ENCODE data around the gene TCL1B.

TCL1B gene

DNA sequence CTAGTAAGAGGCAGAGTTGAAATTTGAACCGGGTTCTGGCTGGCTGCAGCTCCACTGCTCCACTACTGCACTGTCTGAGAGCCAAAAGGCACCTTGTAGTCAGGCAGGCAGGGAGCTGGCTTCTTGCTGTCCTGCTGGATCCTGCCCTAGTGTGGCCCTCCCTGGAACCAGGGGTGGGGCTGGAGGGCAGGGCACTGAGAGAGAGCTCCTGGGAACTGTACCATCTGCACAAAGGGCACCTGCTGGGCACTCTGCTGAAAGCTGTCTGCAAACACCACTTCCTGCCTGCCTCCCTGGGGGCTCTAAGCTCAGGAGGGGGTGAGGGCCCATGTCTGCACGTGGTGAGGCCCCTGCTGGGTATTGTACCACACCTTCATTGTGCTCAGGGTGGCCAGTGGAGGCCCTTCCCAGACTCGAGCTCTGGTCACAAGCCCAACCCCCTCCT lies 19.0 kb upstream of the TCL1B start:
- no peak for DNase-seq

- no peak for DNase-seq
Measured at GRCh38 chr14:95668235-95668772, 17.9 kb upstream of the TCL1B start.

GRCh38 chr14:95674613-95675012 lies 11.6 kb upstream of the TCL1B start:
- DNase-seq = no peak

GRCh38 chr14:95675486-95675885 lies 10.7 kb upstream of the TCL1B start:
- DNase-seq = no peak

DNA sequence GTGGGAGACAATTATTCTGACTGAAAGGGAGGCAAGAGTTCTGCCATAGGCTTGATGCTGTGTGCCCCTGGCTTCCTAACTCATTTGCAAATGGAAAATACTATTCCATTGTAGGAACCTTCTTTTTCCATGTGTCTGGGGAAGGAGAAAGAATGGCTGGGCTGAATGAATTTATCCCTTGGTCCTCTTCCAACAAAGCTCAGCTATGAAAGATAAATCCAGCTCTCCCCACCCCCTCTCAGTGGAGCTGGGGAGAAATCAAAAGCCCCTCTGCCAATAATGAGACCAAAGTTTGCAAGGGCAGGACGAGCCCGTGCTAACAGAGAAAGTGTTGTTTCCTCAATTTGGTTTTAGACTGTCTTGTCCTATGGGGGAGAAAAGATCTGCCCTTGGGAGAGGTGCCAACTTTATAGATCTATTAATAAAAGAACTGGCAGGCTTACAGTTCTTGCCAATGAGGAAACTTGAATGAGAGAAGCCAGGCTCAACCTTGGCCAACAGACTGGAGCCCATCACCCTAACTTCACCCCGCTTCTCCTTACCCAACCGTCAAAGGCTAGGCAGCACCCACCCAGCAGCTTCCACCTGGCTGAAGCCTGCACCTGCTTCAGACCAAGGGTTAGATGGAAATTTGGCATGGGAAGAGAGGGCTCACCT lies 8.9 kb upstream of the TCL1B start:
- DNase-seq = no peak

DNA sequence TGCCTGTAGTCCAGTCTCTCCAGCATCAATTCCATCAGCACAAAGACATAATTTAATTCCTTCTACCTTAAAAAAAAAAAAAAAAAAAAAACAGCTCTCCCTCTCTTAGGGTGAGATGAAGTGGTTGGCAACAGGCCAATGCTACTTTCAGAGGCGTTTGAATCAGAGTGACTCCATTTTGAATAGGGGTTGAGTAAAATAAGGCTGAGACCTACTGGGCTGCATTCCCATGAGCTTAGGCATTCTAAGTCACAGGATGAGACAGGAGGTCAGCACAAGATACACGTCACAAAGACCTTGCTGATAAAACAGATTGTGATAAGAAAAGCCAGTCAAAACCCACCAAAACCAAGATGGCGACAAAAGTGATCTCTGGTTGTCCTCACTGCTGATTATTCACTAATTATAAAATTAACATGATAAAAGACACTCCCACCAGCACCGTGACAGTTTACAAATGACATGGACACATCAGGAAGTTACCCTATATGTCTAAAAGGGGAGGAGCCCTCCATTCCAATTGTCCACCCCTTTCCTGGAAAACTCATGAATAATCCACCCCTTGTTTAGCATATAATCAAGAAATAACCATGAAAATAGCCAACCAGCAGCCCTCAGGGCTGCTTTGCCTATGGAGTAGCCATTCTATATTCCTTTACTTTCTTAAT lies 6.9 kb upstream of the TCL1B start:
- DNase-seq = peak; percentile 1

DNA sequence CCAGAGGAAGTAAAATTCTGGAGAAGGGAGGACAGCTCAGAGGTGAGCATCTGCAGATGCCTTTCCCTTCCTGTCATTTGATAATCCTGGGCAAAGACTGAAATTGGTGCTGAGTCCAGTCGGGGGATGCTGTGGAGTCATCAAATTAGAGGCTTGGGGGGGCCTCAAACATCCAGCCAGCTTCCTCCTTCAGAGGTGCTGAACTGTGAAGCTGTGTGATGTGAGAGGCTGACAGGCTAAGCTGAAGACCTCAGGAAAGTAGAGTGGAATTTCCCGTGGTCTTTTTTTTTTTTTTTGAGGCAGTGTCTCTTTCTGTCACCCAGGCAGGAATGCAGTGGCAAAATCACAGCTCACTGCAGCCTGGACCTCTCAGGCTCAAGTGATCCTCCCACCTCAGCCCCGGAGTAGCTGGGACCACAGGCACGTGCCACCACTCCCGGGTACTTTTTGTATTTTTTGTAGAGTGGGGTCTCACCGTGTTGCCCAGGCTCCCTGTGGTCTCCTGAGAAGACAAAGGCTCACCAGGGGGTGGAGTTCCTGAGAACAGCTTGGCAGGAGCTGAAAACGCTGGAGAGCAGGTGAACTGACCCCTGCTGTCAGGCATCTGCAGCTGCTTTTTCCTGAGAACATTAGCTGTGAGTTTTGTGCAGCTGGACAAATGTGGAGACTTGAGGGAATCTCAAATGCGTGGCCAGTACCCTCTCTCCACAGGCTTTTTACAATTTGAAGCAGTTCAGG lies 6.1 kb upstream of the TCL1B start:
- DNase-seq = peak; percentile 6

DNA sequence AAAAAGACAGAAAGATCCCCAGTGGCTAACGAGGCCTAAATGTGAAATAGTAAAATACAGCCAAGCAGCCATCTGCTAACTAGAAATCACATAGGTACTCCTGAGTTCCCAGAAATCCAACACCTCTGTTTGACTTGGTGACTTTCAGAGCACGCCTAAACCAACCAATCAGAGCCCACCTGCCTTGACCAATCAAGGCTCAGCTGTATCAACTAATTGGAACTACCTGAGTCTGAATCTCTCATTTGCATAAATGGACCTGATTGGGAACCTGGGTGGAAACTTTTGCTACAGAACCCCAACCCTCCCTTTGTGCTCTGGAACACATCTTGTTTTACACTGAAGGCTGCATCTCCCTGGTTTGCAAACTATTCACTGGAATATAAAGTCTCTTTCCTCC lies 5.1 kb upstream of the TCL1B start:
- DNase-seq = no peak

DNA sequence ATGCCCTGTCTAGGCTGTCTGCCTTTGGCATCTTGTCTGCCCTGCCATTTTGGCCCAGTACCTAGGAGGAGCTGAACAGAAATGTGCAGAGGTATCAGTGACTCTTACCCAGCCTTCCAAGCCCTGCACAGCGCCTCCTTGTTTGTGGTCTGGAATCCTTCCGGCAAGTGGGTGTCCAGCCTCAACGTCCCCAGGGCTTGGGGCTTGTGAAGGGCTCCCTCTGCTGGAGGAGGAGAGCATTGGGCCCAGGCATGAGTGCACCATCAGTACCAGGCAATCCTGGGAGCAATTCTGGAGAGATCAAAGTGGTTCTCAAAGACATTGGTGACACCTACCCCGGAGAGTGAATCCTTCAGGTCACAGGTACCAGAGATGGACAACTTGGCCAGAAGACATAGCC lies 2.4 kb upstream of the TCL1B start:
- peak; percentile 63 for DNase-seq

DNA sequence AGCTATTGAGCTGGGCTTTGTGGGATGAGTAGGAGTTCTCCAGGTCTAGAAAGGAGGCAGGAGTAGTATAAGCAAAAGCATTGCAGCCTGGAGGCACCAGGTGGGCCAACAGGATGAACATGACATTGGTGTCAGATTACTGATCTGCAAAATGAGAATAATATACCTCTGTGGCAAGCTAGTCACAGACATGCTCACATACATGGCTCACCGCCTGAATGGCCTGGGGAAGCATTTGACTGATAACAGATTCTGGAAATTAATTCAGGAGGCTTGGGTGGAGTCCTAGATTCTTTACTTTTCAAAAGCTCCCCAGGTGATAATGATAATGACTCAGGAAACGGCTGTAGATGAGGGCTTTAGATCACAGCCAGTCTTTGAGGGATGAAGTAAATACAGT lies 709 bp downstream of the TCL1B start:
- no peak for DNase-seq

- DNase-seq = no peak
Measured at GRCh38 chr14:95689441-95689840, 3.2 kb downstream of the TCL1B start.

GRCh38 chr14:95690815-95691214 lies 4.6 kb downstream of the TCL1B start:
- no peak for DNase-seq

DNA sequence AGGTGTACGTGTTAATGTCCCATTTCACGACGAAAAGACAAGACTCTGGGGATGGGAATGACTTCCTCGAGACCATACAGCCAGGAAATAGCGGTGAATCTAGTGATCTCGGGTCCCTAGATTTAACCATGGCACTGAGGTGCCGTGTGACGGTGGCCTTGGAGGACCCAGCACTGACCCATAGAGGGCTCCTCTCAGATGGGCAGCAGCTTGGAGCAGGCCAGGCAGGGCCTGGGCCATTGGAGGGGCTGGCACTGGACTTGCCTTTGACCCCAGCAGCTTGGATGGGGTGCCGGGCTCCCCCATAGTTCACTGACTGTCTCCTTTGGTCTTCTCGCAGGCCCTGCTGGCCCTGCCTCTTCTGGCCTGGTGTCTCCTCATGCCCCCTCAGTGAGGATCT lies 5.4 kb downstream of the TCL1B start:
- no peak for DNase-seq

DNA sequence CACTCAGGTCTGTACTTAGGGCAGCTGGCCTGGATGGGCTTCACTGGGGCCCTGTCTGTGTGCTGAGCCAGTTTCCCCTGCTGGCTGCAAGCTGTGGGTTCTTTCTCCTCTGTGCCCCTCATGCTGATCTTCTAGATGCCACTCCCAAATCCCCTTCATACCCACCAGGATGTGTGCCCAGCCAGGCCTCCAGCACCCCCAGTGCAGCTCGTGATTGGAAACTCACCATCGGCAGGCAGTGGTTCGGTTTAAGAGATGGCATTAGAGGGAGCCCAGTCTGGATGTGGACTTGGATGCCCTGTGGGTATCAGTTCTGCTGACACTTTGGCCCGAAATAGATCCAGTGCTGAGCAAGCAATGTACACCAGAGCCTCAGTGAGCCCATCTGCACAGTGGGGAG lies 5.9 kb downstream of the TCL1B start:
- no peak for DNase-seq

DNA sequence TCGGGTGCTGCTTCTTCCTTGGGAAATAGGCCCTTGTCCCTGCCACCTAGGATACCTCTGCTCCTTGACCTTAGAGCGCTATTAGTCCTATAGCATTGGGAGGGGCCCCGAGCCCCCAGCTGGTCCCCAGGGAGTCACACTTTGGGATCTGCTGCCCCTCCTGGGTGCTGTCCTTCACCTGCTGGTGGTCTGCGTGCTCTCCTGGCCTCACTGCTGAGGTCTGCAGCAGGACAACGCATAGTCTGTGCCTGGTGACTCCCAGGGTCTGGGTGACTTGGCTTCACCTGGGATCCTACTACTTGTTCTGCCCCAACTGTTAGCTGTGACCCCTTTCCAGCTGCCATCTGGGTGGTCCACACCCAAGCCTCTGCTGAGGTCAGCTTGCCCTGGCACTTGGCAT lies 8.8 kb downstream of the TCL1B start:
- DNase-seq = no peak

DNA sequence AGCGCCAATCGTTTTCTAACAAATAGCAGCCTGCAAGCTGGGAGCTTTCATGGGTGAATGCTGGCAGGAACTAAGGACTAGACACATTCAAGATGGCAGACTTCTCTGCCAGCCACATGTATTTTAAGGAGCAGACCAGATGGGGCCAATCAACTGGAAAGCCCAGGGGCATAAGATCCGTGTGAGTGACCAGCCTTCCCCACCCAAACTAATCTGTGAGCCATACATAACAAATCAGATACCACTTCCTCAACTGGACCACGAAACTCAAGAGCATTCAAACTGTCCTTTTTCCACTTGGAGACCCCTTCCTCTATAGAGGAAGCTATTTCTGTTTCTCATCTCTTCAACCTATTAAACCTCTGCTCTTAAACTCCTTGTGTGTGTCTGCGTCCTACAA lies 9.7 kb downstream of the TCL1B start:
- DNase-seq = no peak

DNA sequence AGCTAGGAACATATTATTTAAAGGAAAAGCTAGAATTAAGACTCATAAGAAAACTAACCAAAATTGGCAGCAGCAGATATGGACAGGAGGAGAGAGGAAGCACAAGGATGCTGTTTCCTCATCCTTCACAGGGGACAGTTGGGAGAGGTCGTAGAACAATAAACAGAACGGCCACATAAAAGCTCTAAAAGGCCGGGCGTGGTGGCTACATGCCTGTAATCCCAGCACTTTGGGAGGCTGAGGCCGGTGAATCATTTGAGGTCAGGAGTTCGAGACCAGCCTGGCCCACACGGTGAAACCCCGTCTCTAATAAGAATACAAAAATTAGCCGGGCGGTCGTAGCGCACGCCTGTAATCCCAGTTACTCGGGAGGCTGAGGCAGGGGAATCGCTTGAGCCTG lies 10.5 kb downstream of the TCL1B start:
- DNase-seq = no peak

- no peak for DNase-seq
Measured at GRCh38 chr14:95697764-95698163, 11.5 kb downstream of the TCL1B start.

- DNase-seq = no peak
Measured at GRCh38 chr14:95698287-95698686, 12.1 kb downstream of the TCL1B start.

DNA sequence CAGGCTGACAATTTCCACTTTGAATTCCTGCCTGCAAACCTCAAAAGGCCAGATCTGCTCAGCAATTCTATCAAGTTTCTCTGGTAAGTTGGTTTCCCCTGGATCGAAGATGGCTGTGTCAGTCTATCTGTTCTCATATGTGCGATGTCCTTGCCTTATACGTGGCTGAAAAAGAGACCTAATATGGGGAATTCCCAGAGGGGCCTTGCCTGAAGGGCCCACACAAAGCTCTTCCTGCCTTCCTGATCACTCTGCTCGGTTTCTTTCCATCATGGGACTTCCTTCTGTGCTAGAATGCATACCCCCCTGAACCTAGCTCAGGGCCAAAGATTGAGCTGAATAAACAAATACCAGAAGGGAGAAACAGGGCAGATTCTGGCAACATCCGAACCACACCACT lies 13.2 kb downstream of the TCL1B start:
- DNase-seq = no peak

DNA sequence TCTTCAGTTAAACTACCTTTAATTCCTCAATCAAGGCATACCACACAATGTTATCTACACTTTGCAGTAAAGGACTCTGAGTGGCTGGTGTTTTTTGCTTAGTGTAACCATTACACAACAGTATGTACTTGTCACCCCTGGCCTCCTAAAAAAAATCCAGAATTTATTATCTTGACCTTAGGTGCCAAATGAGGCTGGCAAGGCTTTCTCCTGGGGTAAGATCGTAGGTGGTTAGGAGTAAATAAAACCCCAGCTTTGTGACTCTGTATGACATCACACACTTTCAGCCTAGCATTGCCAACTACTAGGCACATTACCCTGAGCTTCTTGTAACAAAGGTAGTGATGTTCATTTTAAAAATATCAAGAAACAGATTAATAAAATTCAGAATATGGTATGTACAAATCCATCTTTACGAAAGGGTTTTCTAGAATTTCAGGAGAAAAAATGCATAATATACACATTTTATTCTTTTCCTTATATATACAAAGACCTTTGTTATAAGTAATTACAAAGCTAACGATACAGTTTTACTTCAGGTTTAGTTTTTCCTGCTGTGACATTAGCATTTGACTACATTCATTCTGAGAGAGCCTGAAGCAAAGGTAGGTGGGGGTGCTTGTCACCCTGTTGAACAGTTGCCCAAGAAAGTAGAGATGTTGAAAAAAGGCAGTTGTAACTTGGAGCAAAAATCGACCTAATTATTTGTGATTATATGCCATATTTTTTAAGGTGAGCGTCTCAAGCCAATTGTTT lies 14.2 kb downstream of the TCL1B start:
- no peak for DNase-seq

- no peak for DNase-seq
Measured at GRCh38 chr14:95701846-95702221, 15.6 kb downstream of the TCL1B start.

DNA sequence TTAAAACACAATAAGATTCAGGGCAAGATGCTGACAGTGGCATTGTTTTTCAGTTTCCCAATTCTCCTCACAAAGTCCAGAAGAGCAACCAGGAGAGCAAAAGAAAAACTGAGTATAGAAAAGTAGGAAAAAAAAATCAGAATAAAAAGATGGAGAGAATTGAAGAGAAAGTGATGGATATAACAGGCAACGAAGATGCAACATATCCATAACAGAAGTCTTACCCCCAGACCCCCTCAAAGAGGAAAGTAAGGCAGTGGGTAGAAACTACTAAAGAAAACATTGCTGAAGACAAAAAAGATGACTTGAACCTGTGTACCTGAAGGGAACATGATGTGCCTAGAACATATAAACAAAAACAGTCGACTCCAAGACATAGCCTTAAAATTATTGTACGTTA lies 17.1 kb downstream of the TCL1B start:
- no peak for DNase-seq

Measured in activated CD8-positive, alpha-beta memory T cell treated with anti-CD3 and anti-CD28 coated beads, Interleukin-2, amount 50 U/mL, for 48 hours (primary cell).